ENCODE measurements around the gene PRAMEF20.
"Not testable (repeated sequence)": the region's sequence is repeated elsewhere in the genome, so short reads cannot be mapped to it uniquely, and the experiment has no call there.

GRCh38 chr1:13395311-13395710, 14.9 kb upstream of the PRAMEF20 start:
- TF ChIP-seq POLR2A, EP300 (IDR thresholded peaks at IDR 0.05): not testable (repeated sequence)

Data from sigmoid colon (tissue), 4 donors.